AG08396 (cell line): ENCODE results near the gene ADAM10.
"Not testable (repeated sequence)": the region's sequence is repeated elsewhere in the genome, so short reads cannot be mapped to it uniquely, and the experiment has no call there.

Experiments
- DNase-seq: peaks from one replicate; pipeline ENCODE4 v3.0.0; 2012; ENCODE audit warnings: low spot score, mixed read lengths

Gene ADAM10

GRCh38 chr15:58671186-58671585 is 78.3 kb downstream of the ADAM10 start:
- DNase-seq: no peak

DNA sequence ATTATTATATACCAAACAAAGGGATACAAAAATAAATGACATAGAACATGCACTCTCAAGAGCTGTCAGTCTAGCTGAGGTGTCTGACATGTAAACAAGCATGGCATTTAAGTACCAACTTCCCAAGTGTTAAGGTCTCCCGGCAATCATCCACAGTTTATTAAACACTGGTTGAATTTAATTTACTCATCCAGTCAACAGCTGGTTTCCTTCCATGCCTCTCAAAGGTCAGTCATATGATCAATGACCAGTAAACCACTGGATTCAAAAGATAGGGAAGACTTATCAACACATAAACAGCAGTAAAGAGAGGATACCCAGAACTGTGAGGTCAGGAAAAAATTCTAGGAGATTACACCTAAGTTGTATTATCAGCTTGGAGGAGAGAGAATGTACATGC is 80.4 kb downstream of the ADAM10 start:
- DNase-seq: no peak

DNA sequence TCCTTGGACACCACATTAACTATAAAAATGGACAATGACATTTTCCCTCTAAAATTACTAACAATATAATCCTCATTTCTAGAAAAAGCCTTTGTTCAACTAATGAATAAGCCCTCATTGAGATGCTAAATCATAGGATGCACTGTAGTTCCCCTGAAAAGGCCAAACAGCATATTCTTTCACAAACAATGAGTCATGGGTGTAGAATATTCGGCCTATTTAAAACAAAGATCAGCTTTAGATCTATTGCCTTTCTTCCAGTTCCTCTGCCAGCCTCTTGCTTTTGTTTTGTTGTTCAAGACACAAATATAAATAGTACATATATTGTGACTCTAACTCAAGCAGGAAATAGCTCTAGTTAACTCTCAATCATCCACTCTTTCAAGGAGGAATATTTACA is 82.5 kb downstream of the ADAM10 start:
- peak; percentile 14 for DNase-seq

GRCh38 chr15:58665672-58666071 is 83.8 kb downstream of the ADAM10 start:
- DNase-seq: no peak

DNA sequence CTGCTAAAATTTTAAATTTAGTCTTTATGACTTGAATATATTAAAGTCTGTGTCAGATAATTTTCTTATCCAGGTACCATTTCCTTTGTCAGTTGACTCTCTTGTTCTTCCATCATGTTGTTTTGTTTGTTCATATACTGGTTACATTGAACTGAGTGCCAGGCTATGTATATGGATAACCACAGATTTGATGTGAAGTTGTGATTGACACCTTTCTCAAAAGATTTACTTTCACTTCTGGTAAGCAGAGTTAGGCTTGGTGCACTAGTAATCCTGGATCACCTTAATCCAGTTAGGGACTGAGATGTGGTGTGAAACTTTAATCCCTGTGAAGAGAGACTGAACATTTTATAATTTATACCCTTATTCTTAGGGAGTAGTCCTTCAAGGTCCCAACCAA is 99.4 kb downstream of the ADAM10 start:
- DNase-seq: no peak

DNA sequence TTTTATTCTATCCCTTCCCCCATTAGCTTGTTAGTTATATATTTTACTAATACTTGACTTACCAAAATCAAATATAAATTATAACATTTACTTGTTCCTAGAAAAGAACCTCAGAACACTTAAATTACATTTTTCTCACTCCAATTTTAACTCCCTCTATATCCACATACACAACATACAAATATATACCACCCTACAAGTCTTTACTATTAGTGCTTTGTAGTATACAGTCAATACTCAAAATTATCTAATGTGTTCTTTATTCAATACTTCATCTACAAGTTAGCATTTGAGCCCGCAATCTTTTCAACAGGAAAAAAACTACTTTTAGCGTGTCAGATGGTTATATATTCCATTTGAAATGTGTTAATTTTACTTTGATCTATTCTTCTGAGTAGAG is 100.3 kb downstream of the ADAM10 start:
- no peak for DNase-seq

DNA sequence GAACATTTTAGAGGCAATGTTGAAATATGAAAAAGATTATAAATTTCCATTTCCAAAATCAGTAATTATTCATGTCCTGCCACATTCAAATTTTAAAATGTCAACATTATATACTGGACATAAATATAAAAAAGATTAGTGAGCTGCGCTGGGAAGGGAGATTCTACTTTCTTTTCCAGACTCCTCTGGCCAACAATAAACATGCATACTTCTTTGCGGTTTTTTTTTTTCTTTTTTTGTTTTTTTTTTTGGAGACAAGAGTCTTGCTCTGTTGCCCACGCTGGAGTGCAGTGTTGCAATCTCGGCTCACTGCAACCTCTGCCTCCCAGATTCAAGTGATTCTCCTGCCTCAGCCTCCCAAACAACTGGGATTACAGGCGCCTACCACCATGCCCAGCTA is 105.5 kb downstream of the ADAM10 start:
- no peak for DNase-seq

GRCh38 chr15:58641660-58642059 is 107.8 kb downstream of the ADAM10 start:
- DNase-seq: no peak

- no peak for DNase-seq
Measured at GRCh38 chr15:58639992-58640391, 109.5 kb downstream of the ADAM10 start.

- no peak for DNase-seq
Measured at GRCh38 chr15:58639002-58639756, 110.3 kb downstream of the ADAM10 start.

DNA sequence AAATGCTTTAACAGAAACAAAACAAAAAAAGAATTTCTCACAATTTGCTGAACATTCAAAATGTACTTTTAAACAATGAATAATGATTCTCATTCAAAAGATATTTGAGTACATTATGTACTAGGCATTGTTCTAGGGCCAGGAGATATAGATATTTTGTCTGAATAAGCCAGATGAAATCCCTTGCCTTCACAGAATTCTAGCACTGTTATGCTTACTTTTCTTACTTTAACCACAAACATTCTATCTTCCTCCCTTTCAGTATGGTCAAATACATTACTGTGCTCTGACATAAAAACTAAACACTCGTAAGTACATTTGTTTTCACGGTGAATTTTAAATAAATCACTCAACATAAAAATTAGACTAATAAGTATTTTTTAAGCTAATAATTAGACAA is 116.7 kb downstream of the ADAM10 start:
- no peak for DNase-seq

GRCh38 chr15:58631319-58631718 is 118.2 kb downstream of the ADAM10 start:
- no peak for DNase-seq

GRCh38 chr15:58629625-58630024 is 119.9 kb downstream of the ADAM10 start:
- DNase-seq: no peak

- no peak for DNase-seq
Measured at GRCh38 chr15:58628206-58628947, 121.1 kb downstream of the ADAM10 start.

DNA sequence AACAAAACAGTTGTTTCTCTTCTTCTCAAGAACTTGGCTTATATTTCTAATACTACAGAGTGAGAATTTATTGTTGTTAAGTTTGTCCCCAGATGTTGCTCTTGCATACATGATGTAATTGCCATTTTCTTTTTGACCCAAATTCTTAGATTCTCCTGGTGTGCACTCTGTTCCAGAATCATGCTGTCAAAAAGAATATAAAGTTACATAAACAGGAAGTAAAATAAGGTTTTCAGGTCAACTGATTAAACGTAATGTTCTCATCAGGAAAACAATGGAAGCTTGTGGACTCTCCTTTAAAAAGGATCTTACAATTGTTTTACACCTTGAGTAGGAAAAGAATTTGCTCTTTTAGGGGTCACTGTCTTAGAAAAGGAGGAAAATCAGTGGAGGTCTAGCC is 121.8 kb downstream of the ADAM10 start:
- DNase-seq: no peak

- DNase-seq: no peak
Measured at GRCh38 chr15:58627046-58627445, 122.5 kb downstream of the ADAM10 start.

- no peak for DNase-seq
Measured at GRCh38 chr15:58626378-58626777, 123.1 kb downstream of the ADAM10 start.

DNA sequence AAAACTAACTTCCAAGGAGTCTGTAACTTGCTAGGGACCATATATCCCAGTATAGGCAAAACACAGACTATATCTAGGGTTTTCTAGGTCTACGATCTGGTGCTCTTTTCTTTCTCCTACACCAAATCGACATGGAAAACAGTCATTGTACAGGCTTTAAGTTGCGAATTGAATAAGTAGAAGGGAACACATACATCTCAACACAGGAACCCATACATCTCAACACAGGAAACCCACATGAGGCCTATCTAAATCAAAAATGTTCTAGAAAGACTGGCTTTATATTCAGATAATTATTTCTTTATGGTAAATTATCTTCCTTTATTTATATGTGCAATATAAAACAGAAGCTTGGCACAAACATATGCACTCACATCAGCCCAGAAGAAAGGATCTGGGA is 126.6 kb downstream of the ADAM10 start:
- DNase-seq: no peak

GRCh38 chr15:58620268-58620667 is 129.2 kb downstream of the ADAM10 start:
- not testable (repeated sequence) for DNase-seq

- DNase-seq: no peak
Measured at GRCh38 chr15:58616171-58616570, 133.3 kb downstream of the ADAM10 start.

- DNase-seq: no peak
Measured at GRCh38 chr15:58611731-58612676, 137.5 kb downstream of the ADAM10 start.

DNA sequence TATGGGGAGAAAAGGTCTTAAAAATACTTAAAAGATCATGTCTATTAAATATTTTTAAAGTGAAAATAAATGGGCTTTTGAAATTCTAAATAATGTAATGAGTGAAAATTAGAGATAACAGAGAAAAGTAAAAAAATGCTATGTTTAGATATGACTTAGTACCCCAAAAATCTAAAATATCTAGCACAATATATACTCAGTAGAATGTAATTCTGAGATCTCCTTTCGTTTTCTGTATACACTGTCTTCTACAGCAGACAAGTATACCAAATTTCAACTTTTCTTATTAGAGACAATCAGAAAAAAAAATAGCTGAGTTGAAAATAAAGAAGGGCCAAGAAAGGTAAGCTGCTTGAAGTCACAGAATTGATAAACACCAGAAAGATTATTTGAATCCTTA is 140.8 kb downstream of the ADAM10 start:
- peak; percentile 15 for DNase-seq
